NCI-H226 (cell line): ENCODE measurements around the gene PNISR.
A peak's percentile ranks its signal among the peaks of the same experiment; 100 is the strongest.

ENCODE experiments used
- DNase-seq: peaks from one replicate; pipeline ENCODE4 v3.0.0-alpha.2; 2015

Gene PNISR

GRCh38 chr6:99407076-99407475 is 18.0 kb downstream of the PNISR start:
- DNase-seq = no peak

DNA sequence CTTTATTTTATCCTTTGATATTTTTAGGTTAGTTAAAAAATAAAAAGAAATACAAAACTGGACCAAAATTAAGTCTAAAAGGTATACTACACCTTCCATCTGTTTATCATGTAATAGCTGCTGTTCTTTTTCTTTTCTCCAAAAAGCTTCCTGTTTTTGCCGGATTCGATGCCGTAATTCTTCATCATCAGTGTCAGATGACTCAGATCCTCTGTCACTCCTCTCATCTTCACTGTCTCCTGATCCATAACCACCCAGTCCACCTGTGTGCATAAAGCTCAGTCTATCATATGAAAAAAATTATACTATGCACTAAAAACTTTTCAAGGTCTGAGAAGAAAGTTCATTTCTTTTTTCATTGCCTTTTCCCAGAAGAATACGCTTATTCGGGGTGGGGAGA is 22.7 kb downstream of the PNISR start:
- no peak for DNase-seq

DNA sequence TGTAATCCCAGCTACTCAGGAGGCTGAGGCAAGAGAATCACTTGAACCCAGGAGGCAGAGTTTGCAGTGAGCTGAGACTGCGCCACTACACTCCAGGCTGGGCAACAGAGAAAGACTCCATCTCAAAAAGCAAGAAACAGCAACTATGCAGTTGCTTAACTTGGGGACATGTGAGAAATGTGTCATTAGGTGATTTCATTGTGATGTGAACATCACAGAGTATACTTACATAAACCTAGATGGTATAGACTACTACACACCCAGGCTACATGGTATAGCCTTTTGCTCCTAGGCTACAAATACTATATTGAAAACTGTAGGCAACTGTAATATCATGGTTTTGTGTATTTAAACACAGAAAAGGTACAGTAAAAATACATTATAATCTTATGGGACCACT is 27.8 kb downstream of the PNISR start:
- no peak for DNase-seq

DNA sequence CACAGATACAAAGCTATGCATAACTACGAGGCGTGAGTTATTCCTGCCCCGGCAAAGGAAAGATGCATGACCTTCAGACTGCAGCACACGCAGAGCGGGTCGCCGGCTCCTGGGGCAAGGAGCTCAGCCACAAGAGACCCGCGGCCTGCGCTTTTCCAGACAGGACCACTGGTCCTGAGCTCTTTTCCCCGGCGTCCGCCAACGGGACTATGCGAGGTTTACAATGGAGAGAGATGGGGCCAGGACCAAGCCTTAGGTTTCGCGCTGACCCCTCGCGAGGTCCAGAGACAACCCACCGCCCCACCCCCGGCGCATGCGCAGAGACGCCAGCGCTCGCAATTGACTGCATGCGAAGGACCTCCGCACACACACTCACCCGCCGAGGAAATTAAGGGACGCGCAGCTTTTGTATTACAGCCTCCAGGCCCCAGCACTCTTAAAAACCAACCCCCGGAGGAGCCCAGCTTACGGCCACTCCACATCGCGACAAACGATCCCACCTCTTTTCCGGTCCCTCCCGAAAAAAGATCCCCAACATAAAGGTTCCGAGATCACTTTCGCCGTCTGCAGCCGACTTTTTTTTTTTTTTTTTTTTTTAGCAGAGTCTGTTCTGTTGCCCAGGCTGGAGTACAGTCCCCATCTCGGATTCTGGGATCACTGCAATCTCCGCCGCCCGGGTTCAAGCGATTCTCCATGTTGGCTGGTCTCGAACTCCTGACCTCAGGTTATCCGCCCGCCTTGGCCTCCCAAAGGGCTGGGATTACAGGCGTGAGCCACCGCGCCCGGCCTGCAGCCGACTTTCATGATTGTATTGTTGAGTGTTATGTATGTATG is 31.2 kb downstream of the PNISR start, which contains the start of gene COQ3:
Gene COQ3, minus strand, starts transcription at position 498 of the 834 bp plus-strand sequence. Its CDS starts 16 bp downstream, at position 482.
- peak; percentile 54 for DNase-seq

DNA sequence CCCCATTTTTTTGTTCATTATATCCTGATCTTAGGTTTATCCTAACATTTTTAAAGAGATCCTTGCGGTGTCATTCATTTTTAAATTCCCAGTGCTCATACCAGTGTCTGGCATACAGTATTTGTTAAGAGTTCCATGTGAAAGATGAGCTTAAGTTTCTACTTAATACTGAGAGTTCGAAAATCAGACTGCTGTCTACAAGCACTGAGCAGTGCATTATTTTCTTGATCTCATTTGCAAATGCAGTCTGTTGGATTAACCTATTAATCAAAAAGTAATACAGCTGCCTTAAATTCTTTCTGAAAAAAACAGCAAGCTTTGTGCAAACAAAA is 31.8 kb downstream of the PNISR start:
- no peak for DNase-seq

GRCh38 chr6:99390896-99391295 is 34.2 kb downstream of the PNISR start:
- DNase-seq = no peak

DNA sequence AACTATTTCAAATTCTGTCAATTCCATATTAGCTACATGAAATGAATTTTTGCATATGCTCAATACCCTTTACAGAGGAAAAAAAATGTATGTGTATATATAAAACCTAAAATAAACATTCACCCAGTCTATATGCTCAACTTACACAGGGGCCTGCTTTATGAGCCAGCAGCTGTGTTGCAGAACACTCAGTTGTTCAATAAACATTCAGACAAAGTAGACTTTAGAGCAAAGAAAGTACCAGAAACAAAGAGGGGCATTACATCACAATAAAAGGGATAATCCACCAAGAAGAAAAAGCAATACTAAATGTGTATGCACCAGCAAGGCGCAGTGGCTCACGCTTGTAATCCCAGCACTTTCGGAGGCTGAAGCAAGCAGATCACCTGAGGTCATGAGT is 40.6 kb downstream of the PNISR start:
- DNase-seq = no peak

DNA sequence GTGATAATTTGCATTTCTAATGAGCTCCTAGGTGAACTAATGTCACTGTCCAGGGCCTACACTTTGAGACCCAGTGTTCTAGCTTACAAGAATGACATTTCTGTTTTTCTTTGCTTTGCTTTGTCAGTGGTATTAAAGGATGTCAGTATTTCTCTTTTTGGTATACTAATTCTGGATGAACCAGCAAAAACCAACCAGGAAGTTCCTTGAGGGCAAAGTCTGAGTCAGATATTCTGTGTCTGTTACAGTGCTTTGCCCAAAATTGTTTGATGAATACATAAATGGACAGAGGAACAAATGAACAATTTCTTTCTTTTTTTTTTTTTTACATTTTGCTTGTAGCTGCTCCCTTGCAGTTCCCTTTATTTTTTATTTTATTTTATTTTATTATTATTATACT is 46.5 kb downstream of the PNISR start:
- DNase-seq = no peak

GRCh38 chr6:99369533-99369932 is 55.6 kb downstream of the PNISR start:
- DNase-seq = no peak

DNA sequence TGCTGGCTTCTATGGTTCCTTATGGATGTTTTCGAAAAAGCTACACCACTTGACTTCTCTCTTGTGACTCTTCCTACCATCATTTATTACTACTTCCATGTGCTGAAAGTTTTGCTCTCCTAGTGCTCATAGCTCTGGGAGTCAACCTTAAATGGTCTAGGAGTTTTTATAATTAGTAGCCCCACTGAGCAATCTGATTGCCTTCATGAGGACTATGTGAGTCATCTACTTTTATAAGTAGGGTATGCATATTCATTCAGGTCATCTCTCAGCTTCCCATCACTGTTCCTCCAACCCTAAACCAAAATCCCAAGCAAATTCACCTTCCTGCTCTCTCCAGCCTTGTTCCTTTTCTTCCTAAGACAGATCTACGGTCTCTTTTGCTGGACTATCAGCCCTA is 58.3 kb downstream of the PNISR start:
- DNase-seq = no peak

GRCh38 chr6:99364026-99364425 is 61.1 kb downstream of the PNISR start:
- DNase-seq = no peak

DNA sequence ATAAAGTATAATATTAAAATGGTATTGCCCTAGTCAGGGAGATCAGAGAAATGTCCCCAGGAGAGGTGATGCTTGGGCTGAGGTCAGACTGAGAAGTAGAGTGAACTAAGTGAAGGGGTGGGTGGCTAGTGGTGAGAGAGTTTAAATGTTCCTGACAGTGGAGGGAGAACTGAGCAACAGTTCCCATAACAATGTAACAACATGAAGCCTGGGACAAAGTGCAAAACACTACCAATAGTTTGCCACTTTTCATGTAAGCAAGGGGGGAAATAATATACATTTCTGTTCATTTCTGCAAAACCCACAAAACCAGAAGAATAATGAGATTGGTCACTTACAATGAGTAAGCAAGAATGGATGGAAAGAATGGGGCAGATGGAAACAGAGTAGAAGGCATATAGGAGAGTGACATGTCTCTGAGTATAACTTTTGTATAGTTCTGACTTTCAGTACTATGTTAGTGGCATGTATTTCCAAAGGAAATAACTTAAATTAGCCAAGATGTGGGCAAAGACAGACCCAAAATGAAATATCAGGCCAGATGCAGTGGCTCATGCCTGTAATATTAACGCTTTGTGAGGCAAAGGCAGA is 62.3 kb downstream of the PNISR start:
- DNase-seq = no peak

DNA sequence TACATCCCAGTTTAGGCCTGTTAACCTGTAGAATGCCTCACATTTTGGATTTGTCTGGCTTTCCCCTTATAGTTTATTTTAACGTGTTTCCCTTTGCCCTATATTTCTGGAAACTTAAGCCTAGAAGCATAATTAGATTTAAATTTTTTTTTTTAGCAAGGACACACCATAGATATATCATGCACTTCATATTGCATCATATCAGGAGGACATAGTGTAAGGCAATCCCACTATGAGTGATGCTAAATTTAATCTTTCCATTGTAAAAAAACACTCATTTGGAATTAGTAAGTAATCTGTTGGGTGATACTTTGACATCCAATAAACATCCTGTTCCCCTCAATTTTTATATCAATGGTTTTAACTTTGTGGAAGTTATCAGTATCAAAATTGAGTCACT is 65.3 kb downstream of the PNISR start:
- no peak for DNase-seq

DNA sequence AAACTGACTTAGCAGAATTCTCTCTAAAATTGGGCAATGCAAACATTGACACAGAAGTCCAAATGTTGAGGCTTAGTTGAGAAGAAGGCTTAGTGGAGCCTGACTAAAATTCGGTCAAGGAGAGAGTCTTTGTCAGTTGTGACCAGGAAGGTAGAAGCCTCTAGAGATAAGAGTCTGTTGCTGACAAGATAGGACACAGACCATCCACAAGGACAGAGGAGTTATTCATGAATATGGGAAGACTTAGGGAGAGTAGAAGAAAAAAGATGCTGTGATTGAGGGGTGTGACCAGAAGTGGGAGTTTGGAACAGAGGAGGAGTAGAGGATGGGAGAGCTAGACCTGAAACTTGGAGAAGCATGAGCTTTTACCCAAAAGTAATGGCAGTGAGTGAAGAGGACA is 68.5 kb downstream of the PNISR start:
- DNase-seq = no peak

DNA sequence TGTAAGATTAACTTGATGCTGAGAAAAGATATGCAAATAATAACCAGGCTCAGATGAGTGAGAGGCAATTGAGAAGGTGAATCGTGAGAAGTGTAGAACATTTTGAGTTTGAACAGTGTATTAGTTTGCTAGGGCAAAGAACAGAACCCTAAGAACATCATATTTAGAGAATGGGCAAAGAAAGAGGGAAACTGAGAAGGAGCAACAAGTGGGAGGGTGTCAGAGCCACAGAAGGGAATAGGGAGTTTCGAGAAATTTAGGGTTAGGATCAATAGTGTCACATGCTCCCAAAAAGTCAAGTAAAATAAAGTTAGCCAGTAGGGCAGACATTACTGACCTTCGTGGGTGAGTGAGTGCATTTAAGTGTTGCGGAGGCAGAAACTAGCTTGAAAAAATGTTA is 70.1 kb downstream of the PNISR start:
- no peak for DNase-seq

DNA sequence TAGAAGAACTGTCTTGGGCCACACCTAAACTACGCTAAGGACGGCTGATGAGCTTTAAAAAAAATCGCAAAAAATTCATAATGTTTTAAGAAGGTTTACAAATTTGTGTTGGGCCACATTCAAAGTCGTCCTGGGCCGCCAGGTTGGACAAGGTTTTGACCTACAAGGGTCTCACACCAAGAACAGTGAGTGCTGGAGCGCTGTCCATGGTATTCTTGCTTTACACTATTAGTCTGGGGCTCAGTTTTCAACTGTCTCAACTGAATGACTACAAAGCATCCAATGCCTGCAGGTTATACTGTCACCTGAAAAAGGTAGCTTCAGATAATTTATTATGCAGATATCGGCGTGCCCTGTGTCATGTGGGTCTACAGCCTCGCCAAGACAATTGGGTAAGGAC is 72.0 kb downstream of the PNISR start:
- no peak for DNase-seq

DNA sequence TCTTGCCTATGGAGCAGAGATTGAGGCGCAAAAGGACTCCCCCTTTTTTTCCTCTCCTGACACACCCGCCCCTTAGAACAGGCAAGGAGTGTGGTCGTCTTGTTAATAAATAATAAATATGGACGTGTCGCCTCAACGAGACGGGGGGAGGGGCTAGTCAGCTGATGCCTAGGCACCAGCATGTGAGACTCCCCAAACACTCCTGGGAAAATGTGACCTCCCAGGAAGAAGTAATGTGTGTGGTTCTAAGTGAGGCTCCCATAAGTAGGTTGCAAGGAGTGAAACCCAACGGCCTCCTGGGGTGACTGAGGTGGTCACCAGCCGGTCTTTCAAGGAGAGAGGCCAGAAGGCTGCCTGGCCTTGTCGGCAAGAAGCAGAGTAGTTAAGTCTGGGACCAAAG is 74.5 kb downstream of the PNISR start:
- DNase-seq = no peak

- peak; percentile 9 for DNase-seq
Observed at GRCh38 chr6:99349171-99350141, 75.7 kb downstream of the PNISR start, which contains the start of gene FAXC. TSS of gene FAXC (minus strand) at chr6:99349674. CDS start at chr6:99349372, 302 bp downstream.

DNA sequence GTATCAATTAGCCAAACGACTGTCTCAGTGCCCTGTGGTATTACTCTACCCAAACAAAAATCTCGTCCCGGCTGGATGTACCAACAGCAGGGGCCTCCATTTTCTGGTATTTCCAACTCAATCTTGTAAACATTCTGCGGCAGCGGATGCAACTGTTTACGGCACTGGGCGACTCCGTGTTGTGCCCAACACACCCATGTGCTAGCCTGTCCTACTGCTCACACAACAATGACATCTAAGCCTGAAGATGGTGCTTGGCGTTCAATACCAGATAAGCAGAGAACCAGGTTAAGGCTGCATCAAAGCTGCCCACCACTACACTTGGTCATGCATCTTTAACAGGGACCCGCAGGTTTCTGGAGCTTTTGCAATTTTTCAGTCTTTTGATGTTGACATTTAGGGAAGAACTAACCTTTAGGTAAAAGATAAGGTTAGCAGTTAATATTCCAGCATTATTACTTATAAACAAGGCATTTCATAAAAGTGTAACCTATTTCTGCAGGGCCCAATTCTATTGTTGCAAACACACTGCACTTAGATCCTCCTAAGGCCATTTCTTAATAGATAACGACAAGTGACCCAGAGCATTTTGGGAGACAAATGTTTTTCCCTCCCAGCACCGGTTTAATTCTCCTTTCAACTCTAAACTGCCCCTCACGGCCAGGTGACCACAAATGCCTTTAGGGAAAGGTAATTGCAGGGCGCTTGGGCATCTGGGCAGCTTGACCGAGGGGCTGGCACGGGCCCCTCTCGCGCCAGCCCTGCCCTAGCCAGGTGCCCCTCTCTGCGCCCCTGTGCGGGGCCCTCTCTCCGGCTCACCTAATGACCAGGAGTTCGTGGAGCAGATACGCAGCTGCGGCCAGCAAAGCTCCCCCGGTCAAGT is 76.6 kb downstream of the PNISR start:
- no peak for DNase-seq
